Adrenal gland (tissue), 12 donors: ENCODE data around the gene PCDH9. TPM values are rescaled to one million over a fixed set of nuclear protein-coding genes. Genes with fewer than 3 reads are reported as not detected.

Experiments used
- DNase-seq, 7 donors: peaks; one replicate each; pipeline ENCODE4 v3.0.0-alpha.2; 2019 to 2020
- H3K27ac ChIP-seq, 5 donors: fragments of 200-600 bp; sonication (generic) in 4 of 5; 1 replicate in 3 of 5; 2 replicates in 2 of 5; pipeline versions ENCODE4 v1.5.1 to v1.8.0; 2016 to 2020; ENCODE audit warnings: mild to moderate bottlenecking in 1 of 5
- H3K27me3 ChIP-seq: fragments of 200-600 bp; 2 replicates; pipeline ENCODE4 v1.8.0; 2021
- H3K36me3 ChIP-seq, 2 donors: fragments of 200-600 bp; replicated peaks in 1 of 2; 1 replicate in 1 of 2; 2 replicates in 1 of 2; pipeline versions ENCODE4 v1.5.1 to v1.8.0; 2018 to 2022
- H3K4me1 ChIP-seq, 2 donors: fragments of 200-600 bp; replicated peaks in 1 of 2; 1 replicate in 1 of 2; 2 replicates in 1 of 2; pipeline versions ENCODE4 v1.5.1 to v1.8.0; 2018 to 2021
- H3K4me3 ChIP-seq, 4 donors: fragments of 200-600 bp; sonication (generic) in 3 of 4; one replicate each; pipeline ENCODE4 v1.5.1; 2016 to 2018
- H3K9me3 ChIP-seq, 3 donors: fragments of 200-600 bp; sonication (generic) in 1 of 3; replicated peaks in 1 of 3; 1 replicate in 2 of 3; 2 replicates in 1 of 3; pipeline versions ENCODE4 v1.5.1 to v1.8.0; 2016 to 2021
- POLR2A ChIP-seq, 2 donors: fragments of 450-650 bp; IDR thresholded peaks; one replicate each; pipeline ENCODE4 v1.6.1; 2017; ENCODE audit warnings: antibody characterized with exemption in 2 of 2, mild to moderate bottlenecking in 2 of 2, moderate library complexity in 1 of 2
- WGBS, 4 donors: extraction: QIAGEN DNeasy Blood & Tissue Kit in 2 of 4; methylation state at CpG; one replicate each; pipeline versions ENCODE4 v1.1.5 to v1.1.7; 2013 to 2017; 5-methylcytosine and 5-hydroxymethylcytosine counted together
- intact Hi-C, 2 donors: fragments of 100-400 bp; cut with DNase I; formaldehyde crosslinking; loops; one replicate each; pipeline versions ENCODE4 v1.14.1 to v1.15.0; 2022 to 2023
- polyA plus RNA-seq, 3 donors: library from polyadenylated mRNA; stranded (reverse); fragments of 200-250 nt in 2 of 3; fragments of 350-450 nt in 1 of 3; fragmentation: Illumina TruSeq in 1 of 3; extraction: RNeasy Lipid Tissue Mini Kit (QIAGEN cat#74804) in 1 of 3; gene quantifications; one replicate each; pipeline ENCODE4 v1.2.3, GENCODE V29; 2013 to 2014
- total RNA-seq, 9 donors: library from RNA; depleted of rRNA in 4 of 9; stranded (reverse); fragments of >200 nt in 4 of 9; fragments of 120-200 nt in 1 of 9; fragmentation: NEBNext Ultra II Directional in 1 of 9; extraction: Animal tissue kit (Norgen Biotek cat#: 25700) in 1 of 9; gene quantifications; one replicate each; pipeline versions ENCODE4 v1.1.0 to v1.2.4, GENCODE V29; 2013 to 2023
- TF ChIP-seq, protein P1 (sequence below), 6 experiments: fragments of 450-650 bp in 4 of 6; fragments of 200-600 bp in 2 of 6; sonication (generic) in 1 of 6; IDR thresholded peaks; 1 replicate in 5 of 6; 2 replicates in 1 of 6; pipeline versions ENCODE4 v1.5.1 to v1.8.0; 2016 to 2021; ENCODE audit warnings: antibody characterized with exemption in 6 of 6, mild to moderate bottlenecking in 2 of 6, moderate library complexity in 1 of 6
- donor health status: healthy with polysubstance abuse.
- donor health status: Bipolar disorder and iron deficiency.
- donor health status: DM: yes; HTN: yes; CAD: no.
- donor health status: DM: no; HTN: no; CAD: no.
- donor health status: DM: no; HTN: no; CAD: no.
- donor health status: DM: yes; HTN: yes; CAD: no.

PCDH9 gene
- total and polyA plus RNA-seq, 12 donors = 0.71 to 10.9 (median 3.6) TPM

DNA sequence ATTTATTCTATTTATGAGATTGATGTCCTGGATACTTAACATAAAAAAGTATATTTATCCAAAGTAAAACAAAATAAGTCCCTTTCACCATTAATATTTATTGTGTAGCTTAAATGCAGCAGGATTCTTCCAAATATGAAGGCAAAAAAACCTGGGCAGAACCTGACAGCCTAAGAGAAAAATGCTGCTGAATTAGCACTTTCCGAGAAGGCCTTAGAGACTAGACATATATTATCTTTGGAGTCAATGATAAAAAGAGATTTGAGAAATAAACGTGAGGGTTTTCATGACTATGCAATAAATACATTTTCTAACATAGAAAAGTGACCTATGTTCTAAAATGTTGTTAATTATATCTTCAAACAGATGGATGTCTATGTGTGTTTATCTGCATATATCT lies 566.9 kb downstream of the PCDH9 start:
- no peaks in the 10 kb centered on the region for H3K9me3 ChIP-seq
- H3K36me3 ChIP-seq = no peaks in the 10 kb centered on the region
- no peak overlapping the region for H3K27ac ChIP-seq
- peaks cover 13 to 17% of the 10 kb centered on the region in 2 donors for H3K4me1 ChIP-seq
- DNase-seq = no peak
- TF ChIP-seq, protein P1, sequence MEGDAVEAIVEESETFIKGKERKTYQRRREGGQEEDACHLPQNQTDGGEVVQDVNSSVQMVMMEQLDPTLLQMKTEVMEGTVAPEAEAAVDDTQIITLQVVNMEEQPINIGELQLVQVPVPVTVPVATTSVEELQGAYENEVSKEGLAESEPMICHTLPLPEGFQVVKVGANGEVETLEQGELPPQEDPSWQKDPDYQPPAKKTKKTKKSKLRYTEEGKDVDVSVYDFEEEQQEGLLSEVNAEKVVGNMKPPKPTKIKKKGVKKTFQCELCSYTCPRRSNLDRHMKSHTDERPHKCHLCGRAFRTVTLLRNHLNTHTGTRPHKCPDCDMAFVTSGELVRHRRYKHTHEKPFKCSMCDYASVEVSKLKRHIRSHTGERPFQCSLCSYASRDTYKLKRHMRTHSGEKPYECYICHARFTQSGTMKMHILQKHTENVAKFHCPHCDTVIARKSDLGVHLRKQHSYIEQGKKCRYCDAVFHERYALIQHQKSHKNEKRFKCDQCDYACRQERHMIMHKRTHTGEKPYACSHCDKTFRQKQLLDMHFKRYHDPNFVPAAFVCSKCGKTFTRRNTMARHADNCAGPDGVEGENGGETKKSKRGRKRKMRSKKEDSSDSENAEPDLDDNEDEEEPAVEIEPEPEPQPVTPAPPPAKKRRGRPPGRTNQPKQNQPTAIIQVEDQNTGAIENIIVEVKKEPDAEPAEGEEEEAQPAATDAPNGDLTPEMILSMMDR (IDR thresholded peaks at IDR 0.05) = no peak
- TF ChIP-seq POLR2A (IDR thresholded peaks at IDR 0.05) = no peak
- 73 to 75% (median 74%) methylated on average over 2 of the region's 2 CpGs for WGBS, 4 donors
- intact Hi-C loops = no loop called here
- H3K4me3 ChIP-seq = no peak overlapping the region
- H3K27me3 ChIP-seq = no peaks in the 10 kb centered on the region

DNA sequence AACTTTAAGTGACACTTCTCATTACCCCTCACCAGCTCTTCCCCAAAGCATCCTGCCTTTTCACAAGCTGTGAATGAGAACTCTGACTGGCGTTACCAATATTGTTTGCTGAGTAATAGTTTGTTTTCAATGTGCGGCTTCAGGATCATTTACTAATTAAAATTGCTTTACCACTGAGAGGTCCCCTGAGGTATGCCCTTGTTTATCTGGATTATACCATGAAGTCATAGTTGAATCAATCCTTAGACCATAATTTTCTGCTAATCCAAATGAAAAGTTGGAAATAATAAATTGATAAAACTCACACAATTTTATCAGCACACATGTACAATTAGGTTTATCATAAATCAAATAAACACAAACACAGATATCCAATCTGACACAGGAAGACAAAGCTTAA lies 568.8 kb downstream of the PCDH9 start:
- 88 to 95% (median 93%) methylated on average over 2 of the region's 2 CpGs for WGBS, 4 donors
- no peak overlapping the region for H3K4me3 ChIP-seq
- H3K4me1 ChIP-seq = peaks cover 13 to 28% of the 10 kb centered on the region in 2 donors
- intact Hi-C loops = no loop called here
- H3K27ac ChIP-seq = no peak overlapping the region
- H3K36me3 ChIP-seq = no peaks in the 10 kb centered on the region
- no peaks in the 10 kb centered on the region for H3K9me3 ChIP-seq
- no peak for DNase-seq
- no peaks in the 10 kb centered on the region for H3K27me3 ChIP-seq
- TF ChIP-seq, protein P1 (IDR thresholded peaks at IDR 0.05) = no peak
- no peak for TF ChIP-seq POLR2A (IDR thresholded peaks at IDR 0.05)

DNA sequence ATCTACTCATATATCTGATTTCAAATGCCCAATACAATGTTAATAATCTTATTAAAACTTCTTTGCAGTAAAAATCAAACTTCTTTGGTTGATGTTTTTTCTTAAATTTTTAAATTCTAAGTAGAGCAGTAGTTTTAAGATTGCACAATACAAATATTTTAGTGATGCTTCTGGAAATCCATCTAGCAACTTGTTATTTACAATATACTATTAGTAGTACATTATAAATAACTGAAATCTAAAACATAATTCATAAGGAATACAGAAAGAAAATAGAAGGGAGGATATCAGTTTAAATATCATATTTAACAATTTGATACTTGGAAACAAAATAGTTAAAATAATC lies 569.7 kb downstream of the PCDH9 start:
- DNase-seq = no peak
- Histone ChIP-seq H3K4me3 (no peak overlapping the region), H3K4me1 (peaks cover 6 to 24% of the 10 kb centered on the region in 2 donors), H3K27ac (peak overlapping the region in 4 of 5 donors; percentile 30 to 82 (median 61)), H3K27me3 (no peaks in the 10 kb centered on the region), H3K36me3 (no peaks in the 10 kb centered on the region), H3K9me3 (no peaks in the 10 kb centered on the region)
- no peak for TF ChIP-seq POLR2A (IDR thresholded peaks at IDR 0.05)
- TF ChIP-seq, protein P1 (IDR thresholded peaks at IDR 0.05) = no peak
- intact Hi-C loops = no loop called here

DNA sequence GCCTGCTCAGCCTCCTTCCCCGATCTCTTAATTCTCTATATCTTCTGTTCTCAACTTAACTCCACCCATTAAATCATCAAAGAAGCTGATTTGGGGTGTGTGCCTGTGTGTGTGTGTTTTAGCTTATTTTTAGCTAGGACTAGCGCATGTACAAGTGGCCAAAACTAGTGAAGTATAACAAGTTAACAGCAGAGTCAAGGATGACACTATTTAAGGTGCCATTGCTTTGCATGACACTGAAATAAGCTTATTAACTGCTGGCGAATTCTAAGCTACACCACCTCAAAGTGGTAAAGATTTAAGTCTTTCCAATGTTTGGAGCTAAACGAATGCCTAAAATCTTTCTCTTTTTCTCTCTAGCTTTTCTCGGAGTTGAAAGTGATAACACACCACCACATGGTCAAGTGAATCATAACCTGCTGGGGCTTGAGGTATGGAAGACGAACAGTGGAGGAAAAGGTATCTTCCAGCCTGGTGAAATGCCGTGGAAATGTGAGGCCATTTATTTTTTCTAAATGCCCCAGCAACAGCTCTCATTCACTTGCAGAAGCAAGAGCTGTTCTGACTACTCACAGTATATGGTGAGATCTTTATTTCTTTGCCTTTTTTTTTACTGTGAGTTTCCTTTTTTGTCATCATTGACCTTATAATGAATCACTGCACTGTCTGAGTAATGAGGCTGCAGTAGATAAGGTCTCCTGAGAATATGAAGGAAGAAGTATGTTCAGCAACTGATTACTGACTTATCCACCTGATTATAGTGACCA lies 570.3 kb downstream of the PCDH9 start:
- no peaks in the 10 kb centered on the region for H3K36me3 ChIP-seq
- whole genome bisulfite sequencing, 4 donors = 40 to 51% (median 44%) methylated on average over 7 of the region's 7 CpGs
- peak in 3 of 7 donors; percentile 8 to 31 (median 29) for DNase-seq
- TF ChIP-seq, protein P1 (IDR thresholded peaks at IDR 0.05) = no peak
- peak in 1 of 2 donors; percentile 53 for TF ChIP-seq POLR2A (IDR thresholded peaks at IDR 0.05)
- no peaks in the 10 kb centered on the region for H3K9me3 ChIP-seq
- no peaks in the 10 kb centered on the region for H3K27me3 ChIP-seq
- H3K27ac ChIP-seq = peak overlapping the region; percentile 30 to 84 (median 74)
- intact Hi-C loops = no loop called here
- H3K4me3 ChIP-seq = peak overlapping the region in 1 of 4 donors; percentile 3
- H3K4me1 ChIP-seq = peaks cover 6 to 23% of the 10 kb centered on the region in 2 donors
